ENCODE results near the gene SLC17A7.
"Not testable (repeated sequence)": the region's sequence is repeated elsewhere in the genome, so short reads cannot be mapped to it uniquely, and the experiment has no call there.

The SLC17A7 gene

DNA sequence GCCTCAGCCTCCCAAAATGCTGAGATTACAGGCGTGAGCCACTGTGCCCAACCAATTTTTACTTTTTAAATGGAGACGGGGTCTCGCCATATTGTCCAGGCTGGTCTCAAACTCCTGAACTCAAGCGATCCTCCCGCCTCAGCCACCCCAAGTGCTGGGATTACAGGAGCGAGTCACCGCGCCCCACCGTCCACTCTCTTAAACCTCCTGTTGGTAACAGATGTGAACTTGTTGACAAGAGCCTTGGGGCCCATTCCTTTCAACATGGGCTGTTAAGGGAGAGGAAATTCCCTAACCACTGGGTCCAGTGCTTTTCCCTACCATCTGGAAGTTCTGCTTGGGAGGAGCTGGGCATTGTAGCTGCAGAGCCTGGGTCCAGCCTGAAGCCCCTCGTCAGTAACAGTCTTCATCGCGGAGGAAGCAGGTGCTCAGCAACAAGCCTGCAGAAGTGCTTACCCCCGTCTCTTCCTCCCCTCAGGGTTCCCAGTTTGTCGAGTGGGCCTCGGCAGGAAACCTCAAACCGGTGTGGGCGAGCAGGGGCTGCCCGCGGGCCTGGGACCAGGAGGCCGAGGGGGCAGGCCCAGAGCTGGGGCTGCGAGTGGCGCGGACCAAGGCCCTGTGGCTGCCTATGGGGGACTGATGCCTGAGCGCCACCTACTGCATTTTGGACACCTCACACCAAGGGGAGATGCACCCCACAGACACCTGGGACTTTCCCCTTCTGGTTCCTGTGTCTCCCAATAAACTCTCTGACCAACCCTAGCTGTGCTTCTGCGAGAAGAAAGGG lies 28.7 kb upstream of the SLC17A7 start:
- DNase-seq, result peak; percentile 60 to 75 (median 72)

DNA sequence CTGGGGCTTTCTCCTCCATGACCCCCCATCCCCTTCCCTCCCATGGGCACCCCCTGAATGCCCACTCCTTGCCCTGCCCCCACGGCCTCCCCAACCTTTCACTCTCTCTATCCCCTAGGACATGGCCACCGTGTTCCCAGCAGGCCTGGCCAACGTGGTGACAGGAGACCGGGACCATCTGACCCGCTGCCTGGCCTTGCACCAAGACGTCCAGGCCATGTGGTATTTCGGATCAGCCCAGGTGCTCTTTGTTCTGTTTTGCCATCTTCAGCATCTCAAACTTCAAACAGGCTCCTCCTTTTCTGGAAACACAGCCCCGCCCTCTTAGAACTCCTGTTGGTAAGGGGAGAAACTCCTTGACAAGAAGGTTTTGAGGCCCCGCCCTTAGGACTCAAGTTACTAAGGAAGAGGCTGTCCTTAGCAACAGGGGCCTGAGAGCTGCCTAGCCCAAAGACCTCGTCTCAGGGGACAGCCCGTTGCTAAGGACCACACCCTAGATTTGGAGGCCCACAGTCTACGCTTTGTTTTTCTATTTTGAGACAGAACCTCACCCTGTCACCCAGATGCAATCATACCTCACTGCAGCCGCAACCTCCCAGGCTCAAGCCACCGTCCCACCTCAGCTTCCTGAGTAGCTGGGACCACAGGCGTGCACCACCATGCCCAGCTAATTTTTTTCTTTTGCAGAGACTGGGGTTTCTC lies 27.6 kb upstream of the SLC17A7 start:
- DNase-seq, result peak; percentile 75 to 98 (median 88)

DNA sequence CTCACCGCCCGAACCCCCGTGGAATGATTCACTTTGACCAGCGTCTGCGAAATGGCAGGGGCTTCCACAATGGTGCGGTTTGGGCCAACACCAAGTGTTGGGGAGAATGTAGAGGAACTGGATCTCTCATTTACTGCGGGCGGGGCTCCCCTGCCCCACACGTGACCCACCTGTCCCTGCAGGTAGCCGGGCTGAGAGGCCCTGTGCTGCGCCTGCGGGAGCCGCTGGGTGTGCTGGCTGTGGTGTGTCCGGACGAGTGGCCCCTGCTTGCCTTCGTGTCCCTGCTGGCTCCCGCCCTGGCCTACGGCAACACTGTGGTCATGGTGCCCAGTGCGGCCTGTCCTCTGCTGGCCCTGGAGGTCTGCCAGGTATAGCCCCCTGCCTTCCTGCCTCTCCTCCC lies 26.9 kb upstream of the SLC17A7 start:
- DNase-seq, result no peak

DNA sequence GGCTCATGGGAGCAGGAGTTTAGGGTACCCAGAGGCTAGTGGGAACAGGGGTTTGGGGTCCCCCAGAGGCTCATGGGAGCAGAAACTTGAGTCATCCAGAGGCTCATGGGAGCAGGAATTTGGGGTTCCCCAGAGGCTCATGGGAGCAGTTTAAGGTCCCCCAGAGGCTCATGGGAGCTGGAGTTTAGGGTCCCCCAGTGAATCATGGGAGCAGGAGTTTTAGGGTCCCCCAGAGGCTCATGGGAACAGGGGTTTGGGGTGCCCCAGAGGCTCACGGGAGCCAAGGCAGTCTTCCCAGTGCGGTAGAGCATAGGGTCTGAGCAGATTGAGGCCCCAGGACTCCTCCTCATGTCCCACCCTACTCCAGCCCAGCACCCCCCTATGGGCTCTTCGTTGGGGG lies 24.0 kb upstream of the SLC17A7 start:
- DNase-seq, result no peak

DNA sequence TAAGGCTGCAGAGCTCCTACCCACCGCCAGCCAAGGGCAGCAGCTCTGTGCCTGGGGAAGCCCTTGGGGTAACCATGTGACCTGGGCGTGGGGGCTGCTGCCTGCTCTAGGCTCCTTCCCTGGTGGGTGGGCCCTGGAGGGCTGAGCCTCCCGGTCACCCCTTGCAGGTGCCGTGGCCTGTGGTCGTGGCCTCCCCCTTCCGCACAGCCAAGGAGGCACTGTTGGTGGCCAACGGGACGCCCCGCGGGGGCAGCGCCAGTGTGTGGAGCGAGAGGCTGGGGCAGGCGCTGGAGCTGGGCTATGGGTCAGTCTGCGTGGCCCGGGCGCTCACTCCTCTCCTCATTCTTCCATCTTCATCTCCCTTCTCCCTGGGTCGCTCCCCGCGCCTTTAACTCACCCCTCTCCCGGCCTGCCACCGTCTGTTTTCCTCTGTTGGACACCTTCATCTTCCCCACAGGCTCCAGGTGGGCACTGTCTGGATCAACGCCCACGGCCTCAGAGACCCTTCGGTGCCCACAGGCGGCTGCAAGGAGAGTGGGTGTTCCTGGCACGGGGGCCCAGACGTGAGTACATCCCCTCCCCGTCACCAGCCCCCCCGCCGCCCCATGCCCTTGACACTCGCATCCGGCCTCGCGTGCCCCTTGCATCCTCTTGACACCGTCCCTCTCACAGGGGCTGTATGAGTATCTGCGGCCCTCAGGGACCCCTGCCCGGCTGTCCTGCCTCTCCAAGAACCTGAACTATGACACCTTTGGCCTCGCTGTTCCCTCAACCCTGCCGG lies 22.8 kb upstream of the SLC17A7 start:
- DNase-seq, result no peak

GRCh38 chr19:49462492-49462891 lies 21.2 kb upstream of the SLC17A7 start:
- no peak for DNase-seq

DNA sequence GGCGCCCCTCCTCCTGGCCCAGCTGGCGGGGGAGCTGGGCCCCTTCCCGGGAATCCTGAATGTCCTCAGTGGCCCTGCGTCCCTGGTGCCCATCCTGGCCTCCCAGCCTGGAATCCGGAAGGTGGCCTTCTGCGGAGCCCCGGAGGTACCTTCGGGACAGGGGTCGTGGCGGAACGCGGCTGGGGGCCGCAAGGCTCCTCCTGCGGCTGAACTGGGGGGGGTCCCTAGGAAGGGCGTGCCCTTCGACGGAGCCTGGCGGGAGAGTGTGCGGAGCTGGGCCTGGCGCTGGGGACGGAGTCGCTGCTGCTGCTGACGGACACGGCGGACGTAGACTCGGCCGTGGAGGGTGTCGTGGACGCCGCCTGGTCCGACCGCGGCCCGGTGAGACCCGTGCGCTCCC lies 20.3 kb upstream of the SLC17A7 start:
- no peak for DNase-seq

GRCh38 chr19:49461130-49461529 lies 19.8 kb upstream of the SLC17A7 start:
- DNase-seq, result not testable (repeated sequence)

DNA sequence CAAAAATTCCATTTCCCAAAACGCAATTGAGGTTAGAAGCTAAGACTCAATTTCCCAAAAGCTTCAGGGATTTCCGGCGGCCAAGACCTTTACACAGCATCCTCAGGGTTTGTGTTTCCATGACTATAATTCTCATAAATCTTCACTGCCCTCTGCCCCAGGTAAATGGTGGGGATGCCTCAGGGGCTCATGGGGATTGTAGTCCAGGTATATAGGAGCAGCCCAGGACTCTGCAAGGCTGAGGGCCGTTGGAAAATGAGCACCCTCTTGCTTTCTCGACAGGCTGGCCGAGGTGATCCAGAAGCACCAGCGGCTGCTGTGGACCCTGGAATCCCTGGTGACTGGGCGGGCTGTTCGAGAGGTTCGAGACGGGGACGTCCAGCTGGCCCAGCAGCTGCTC lies 18.1 kb upstream of the SLC17A7 start:
- DNase-seq, result no peak

DNA sequence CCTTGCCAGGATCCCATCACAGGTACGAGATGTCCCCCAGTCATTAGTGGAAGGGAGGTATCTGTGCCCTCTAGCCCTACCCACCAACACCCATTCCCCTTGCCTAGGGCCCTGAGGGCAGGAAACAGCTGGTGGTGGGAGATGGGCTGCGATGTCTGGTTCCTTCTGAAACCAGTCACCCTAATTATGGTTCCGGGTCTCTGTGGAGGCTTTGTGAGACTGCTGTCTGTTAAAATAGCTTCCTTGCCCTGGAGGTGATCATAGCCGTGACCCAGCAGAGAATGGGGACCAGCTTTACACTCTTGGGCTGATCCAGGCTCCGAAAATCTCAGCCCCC lies 17.2 kb upstream of the SLC17A7 start:
- no peak for DNase-seq

GRCh38 chr19:49456326-49456725 lies 15.0 kb upstream of the SLC17A7 start:
- no peak for DNase-seq

- DNase-seq, result no peak
Observed at GRCh38 chr19:49455773-49456172, 14.4 kb upstream of the SLC17A7 start.

DNA sequence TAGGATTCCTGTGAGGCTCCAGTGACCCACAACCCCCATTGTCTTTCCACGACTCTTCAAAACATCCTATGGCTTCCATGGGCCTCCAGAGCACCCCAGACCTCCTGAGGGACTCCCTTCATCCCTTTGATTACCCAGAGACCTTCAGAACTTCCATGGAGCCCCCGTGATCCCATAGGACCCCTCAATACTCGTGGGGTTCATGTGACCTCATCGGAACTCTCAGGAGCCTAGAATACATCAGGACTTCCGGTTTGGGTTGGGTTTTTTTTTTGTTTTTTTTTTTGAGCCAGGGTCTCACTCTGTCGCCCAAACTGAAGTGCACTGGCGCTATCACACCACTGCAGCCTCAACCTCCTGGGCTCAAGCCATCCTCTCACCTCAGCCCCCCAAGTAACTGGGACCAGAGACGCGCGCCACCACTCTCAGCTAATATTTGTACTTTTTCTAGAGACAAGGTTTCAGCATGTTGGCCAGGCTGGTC lies 12.5 kb upstream of the SLC17A7 start:
- no peak for DNase-seq

GRCh38 chr19:49453013-49453756 lies 11.9 kb upstream of the SLC17A7 start, which contains the start of gene ALDH16A1:
Gene ALDH16A1 (plus strand): TSS chr19:49453225. CDS start chr19:49453332, 107 bp downstream.
- peak; percentile 94 to 99 (median 98) for DNase-seq

- peak; percentile 76 to 95 (median 93) for DNase-seq
Observed at GRCh38 chr19:49451430-49452181, 10.3 kb upstream of the SLC17A7 start, which contains the start of gene PIH1D1. Gene PIH1D1 (minus strand): TSS chr19:49451814. CDS start chr19:49451574, 240 bp downstream.

DNA sequence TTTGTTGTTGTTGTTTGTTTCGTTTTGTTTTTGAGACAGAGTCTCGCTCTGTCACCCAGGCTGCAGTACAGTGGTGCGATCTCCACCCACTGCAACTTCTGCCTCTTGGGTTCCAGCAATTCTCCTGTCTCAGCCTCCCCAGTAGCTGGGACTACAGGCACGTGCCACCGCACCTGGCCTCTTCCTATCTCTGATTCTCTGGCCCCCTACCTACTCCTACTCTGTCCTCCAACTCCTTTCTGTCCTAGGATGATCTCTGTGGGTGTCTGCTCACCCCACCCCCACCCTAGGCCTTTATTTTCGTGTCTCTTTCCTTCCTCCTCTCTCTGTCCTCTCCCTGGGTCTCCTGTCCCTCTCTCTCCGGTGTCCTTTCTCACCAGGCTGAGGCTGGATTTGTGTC lies 9.1 kb upstream of the SLC17A7 start:
- DNase-seq, result no peak

GRCh38 chr19:49448432-49448786 lies 7.1 kb upstream of the SLC17A7 start:
- DNase-seq, result no peak

DNA sequence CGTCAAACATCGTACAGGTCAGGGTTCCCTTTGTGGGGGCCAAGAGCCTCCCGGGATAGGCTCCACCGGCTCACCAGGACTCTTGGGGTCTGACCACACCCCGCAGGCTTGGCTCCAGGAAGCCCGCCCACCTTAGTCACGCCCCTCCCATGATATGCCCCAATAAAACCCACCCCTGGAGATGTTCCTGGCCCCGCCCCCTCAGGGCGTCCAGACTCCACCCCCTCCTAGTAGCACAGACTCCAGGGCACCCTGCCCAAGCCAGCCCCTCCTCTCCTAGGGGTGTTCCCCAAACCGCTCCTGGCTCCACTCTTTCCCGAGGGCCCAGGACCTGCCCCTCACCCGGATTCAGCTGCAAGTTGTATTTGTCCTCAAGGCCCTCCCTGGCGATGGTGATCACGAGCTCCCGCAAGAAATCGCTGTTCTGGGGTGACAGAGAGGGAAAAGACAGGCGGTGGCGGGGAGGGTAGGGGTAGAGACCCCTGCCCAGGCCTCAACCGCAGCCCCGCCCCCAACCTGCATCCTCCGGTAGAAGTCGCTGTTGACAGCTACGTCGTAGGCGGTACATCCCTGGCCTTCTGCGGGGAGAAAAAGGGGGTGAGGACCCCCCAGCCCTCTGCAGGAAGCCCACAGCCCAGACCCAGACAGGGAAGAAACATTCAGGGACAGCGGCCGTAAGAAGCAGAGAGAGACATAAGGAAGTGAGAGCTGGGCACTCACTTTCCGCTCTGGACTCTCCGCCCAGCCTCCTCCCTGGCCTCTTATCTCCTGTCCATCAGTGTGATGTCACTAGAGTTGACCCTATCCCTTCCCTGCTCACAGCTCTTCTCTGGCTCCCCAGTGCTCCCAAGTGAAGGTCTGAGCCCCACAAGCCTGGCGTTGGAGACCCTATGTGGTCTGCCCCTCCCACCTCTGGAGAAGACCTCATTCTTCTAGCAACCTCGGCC lies 6.4 kb upstream of the SLC17A7 start:
- no peak for DNase-seq

GRCh38 chr19:49445997-49446396 lies 4.7 kb upstream of the SLC17A7 start:
- DNase-seq, result no peak

GRCh38 chr19:49444100-49444700 lies 2.9 kb upstream of the SLC17A7 start:
- not testable (repeated sequence) for DNase-seq

All from stimulated activated naive CD4-positive, alpha-beta T cell (primary cell).